Measurements from ENCODE around the gene PXDN. TPM values are rescaled to one million over a fixed set of nuclear protein-coding genes. Genes with fewer than 3 reads are reported as not detected.
"Not testable (repeated sequence)": the region's sequence is repeated elsewhere in the genome, so short reads cannot be mapped to it uniquely, and the experiment has no call there.

The PXDN gene
- total RNA-seq, 1 experiment from 2014 or later = 125 TPM

- Histone ChIP-seq H2AFZ (ENCODE audit: low read length) (no peak overlapping the region), H3K4me2 (ENCODE audit: low read length) (no peak overlapping the region), H3K4me1 (ENCODE audit: insufficient read depth, low read length) (no peaks in the 10 kb centered on the region), H3K4me3 (ENCODE audit: low read length) (no peak overlapping the region), H3K9me2 (replicated peaks; ENCODE audit: low read length) (no peaks in the 10 kb centered on the region), H3K27me3 (ENCODE audit: low read length) (peaks cover 9% of the 10 kb centered on the region; the same call in 1 of the 2 replicates), H3K27ac (ENCODE audit: low read length) (no peak overlapping the region), H3K79me2 (ENCODE audit: low read length) (no peaks in the 10 kb centered on the region), H3F3A (ENCODE audit: low read length, unreplicated experiment) (no peaks in the 10 kb centered on the region), H4K20me1 (ENCODE audit: low read length) (no peaks in the 10 kb centered on the region), H3K9ac (ENCODE audit: low read length) (no peak overlapping the region), H3K9me3 (ENCODE audit: low read length) (no peaks in the 10 kb centered on the region), H3K36me3 (ENCODE audit: low read depth, low read length) (no peaks in the 10 kb centered on the region)
- DNase-seq (no peak), ATAC-seq (no peak)
- intact Hi-C loops (cut with micrococcal nuclease) = no loop called here
- ChIA-PET CTCF (no interaction called here), POLR2A (ENCODE audit: unreplicated experiment) (no interaction called here)
- TF ChIP-seq EZH2 (IDR thresholded peaks at IDR 0.05; ENCODE audit: low read length, unreplicated experiment) (no peak), EZH2phosphoT487 (IDR thresholded peaks at IDR 0.05; ENCODE audit: borderline replicate concordance, low read length) (no peak)
- TF ChIP-seq, protein P1, sequence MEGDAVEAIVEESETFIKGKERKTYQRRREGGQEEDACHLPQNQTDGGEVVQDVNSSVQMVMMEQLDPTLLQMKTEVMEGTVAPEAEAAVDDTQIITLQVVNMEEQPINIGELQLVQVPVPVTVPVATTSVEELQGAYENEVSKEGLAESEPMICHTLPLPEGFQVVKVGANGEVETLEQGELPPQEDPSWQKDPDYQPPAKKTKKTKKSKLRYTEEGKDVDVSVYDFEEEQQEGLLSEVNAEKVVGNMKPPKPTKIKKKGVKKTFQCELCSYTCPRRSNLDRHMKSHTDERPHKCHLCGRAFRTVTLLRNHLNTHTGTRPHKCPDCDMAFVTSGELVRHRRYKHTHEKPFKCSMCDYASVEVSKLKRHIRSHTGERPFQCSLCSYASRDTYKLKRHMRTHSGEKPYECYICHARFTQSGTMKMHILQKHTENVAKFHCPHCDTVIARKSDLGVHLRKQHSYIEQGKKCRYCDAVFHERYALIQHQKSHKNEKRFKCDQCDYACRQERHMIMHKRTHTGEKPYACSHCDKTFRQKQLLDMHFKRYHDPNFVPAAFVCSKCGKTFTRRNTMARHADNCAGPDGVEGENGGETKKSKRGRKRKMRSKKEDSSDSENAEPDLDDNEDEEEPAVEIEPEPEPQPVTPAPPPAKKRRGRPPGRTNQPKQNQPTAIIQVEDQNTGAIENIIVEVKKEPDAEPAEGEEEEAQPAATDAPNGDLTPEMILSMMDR (conservative IDR thresholded peaks at IDR 0.05; ENCODE audit: low read depth, low read length) = no peak
- no TSS peak for BruUV-seq (replicated peaks)
Measured at GRCh38 chr2:1782514-1782913, 38.2 kb upstream of the PXDN start.

DNA sequence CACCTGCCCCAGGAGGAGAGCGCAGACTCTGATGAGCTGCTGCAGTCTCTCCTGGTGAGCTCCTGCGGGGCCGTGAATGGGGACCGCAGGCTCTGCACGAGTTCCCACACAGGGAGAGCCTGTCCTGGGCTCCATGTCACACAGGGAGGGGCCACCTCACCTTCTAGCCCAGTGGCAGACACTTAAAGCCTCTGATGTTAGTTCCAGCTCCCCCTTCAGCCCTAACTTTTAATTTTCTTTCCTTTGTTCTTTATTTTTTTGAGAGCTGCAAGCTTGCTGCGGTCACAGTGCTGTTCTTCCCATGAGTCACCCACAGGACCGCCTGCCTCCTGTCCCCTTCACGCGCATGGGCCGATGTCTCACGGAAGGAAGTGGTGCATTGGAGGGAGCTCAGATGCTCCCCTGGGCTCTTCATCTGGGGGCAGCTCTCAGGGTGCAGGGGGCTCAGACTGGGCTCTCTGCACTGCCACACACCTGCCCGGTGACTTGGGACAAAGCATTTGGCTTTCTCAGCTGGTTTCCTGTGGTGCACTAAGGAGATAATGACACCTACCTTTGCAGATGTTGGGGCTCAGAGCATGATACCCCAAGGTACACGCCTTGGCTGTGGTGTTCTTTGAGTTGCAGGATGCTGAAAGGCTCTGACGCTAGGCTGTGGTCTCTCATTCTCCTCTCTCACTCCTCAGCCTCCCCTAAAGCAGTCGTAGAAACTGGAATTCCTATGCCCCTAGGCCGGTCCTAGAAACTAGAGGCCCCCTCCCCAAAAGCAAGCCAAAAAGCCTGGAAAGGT lies 37.2 kb upstream of the PXDN start:
- ATAC-seq (no peak), DNase-seq (no peak)
- peaks cover 9% of the 10 kb centered on the region; the same call in 1 of the 2 replicates for H3K27me3 ChIP-seq (ENCODE audit: low read length)
- no peak overlapping the region for H2AFZ ChIP-seq (ENCODE audit: low read length)
- no peaks in the 10 kb centered on the region for H3K36me3 ChIP-seq (ENCODE audit: low read depth, low read length)
- no peak for TF ChIP-seq EZH2phosphoT487 (IDR thresholded peaks at IDR 0.05; ENCODE audit: borderline replicate concordance, low read length)
- TF ChIP-seq, protein P1 (conservative IDR thresholded peaks at IDR 0.05; ENCODE audit: low read depth, low read length) = no peak
- TF ChIP-seq EZH2 (IDR thresholded peaks at IDR 0.05; ENCODE audit: low read length, unreplicated experiment) = no peak
- POLR2A ChIA-PET (ENCODE audit: unreplicated experiment) = no interaction called here
- H3K4me1 ChIP-seq (ENCODE audit: insufficient read depth, low read length) = no peaks in the 10 kb centered on the region
- H3K9me2 ChIP-seq (replicated peaks; ENCODE audit: low read length) = no peaks in the 10 kb centered on the region
- CTCF ChIA-PET = no interaction called here
- BruUV-seq (replicated peaks) = no TSS peak
- H4K20me1 ChIP-seq (ENCODE audit: low read length) = no peaks in the 10 kb centered on the region
- H3K9ac ChIP-seq (ENCODE audit: low read length) = no peak overlapping the region
- H3K4me3 ChIP-seq (ENCODE audit: low read length) = no peak overlapping the region
- no peaks in the 10 kb centered on the region for H3K79me2 ChIP-seq (ENCODE audit: low read length)
- no peaks in the 10 kb centered on the region for H3F3A ChIP-seq (ENCODE audit: low read length, unreplicated experiment)
- H3K4me2 ChIP-seq (ENCODE audit: low read length) = no peak overlapping the region
- no peak overlapping the region for H3K27ac ChIP-seq (ENCODE audit: low read length)
- intact Hi-C loops (cut with micrococcal nuclease) = no loop called here
- H3K9me3 ChIP-seq (ENCODE audit: low read length) = no peaks in the 10 kb centered on the region

- intact Hi-C loops (cut with micrococcal nuclease) = no loop called here
- Histone ChIP-seq H3K4me2 (ENCODE audit: low read length) (no peak overlapping the region), H3K4me1 (ENCODE audit: insufficient read depth, low read length) (peaks cover 2% of the 10 kb centered on the region; the same call in 1 of the 2 replicates), H3K36me3 (ENCODE audit: low read depth, low read length) (no peaks in the 10 kb centered on the region), H3K4me3 (ENCODE audit: low read length) (no peak overlapping the region), H3K9me2 (replicated peaks; ENCODE audit: low read length) (no peaks in the 10 kb centered on the region), H3K27ac (ENCODE audit: low read length) (no peak overlapping the region), H3K9me3 (ENCODE audit: low read length) (no peaks in the 10 kb centered on the region), H2AFZ (ENCODE audit: low read length) (no peak overlapping the region), H3K9ac (ENCODE audit: low read length) (no peak overlapping the region), H3K79me2 (ENCODE audit: low read length) (no peaks in the 10 kb centered on the region), H3F3A (ENCODE audit: low read length, unreplicated experiment) (no peaks in the 10 kb centered on the region), H4K20me1 (ENCODE audit: low read length) (no peaks in the 10 kb centered on the region), H3K27me3 (ENCODE audit: low read length) (peaks cover 9% of the 10 kb centered on the region; the same call in 1 of the 2 replicates)
- POLR2A ChIA-PET (ENCODE audit: unreplicated experiment) = no interaction called here
- no TSS peak for BruUV-seq (replicated peaks)
- TF ChIP-seq EZH2 (IDR thresholded peaks at IDR 0.05; ENCODE audit: low read length, unreplicated experiment) = no peak
- TF ChIP-seq EZH2phosphoT487 (IDR thresholded peaks at IDR 0.05; ENCODE audit: borderline replicate concordance, low read length) = no peak
- TF ChIP-seq, protein P1 (conservative IDR thresholded peaks at IDR 0.05; ENCODE audit: low read depth, low read length) = no peak
- CTCF ChIA-PET = no interaction called here
- ATAC-seq = no peak
- no peak for DNase-seq
Measured at GRCh38 chr2:1780693-1781092, 36.4 kb upstream of the PXDN start.

- H3F3A ChIP-seq (ENCODE audit: low read length, unreplicated experiment); BruUV-seq (replicated peaks); H3K9me2 ChIP-seq (replicated peaks; ENCODE audit: low read length); H3K36me3 ChIP-seq (ENCODE audit: low read depth, low read length); CTCF ChIA-PET; intact Hi-C loops (cut with micrococcal nuclease); POLR2A ChIA-PET (ENCODE audit: unreplicated experiment); H3K4me2 ChIP-seq (ENCODE audit: low read length); H2AFZ ChIP-seq (ENCODE audit: low read length); DNase-seq; H3K9ac ChIP-seq (ENCODE audit: low read length); H4K20me1 ChIP-seq (ENCODE audit: low read length); H3K27ac ChIP-seq (ENCODE audit: low read length); H3K27me3 ChIP-seq (ENCODE audit: low read length); H3K4me3 ChIP-seq (ENCODE audit: low read length); ATAC-seq; H3K4me1 ChIP-seq (ENCODE audit: insufficient read depth, low read length); H3K9me3 ChIP-seq (ENCODE audit: low read length); H3K79me2 ChIP-seq (ENCODE audit: low read length): not testable (repeated sequence)
Measured at GRCh38 chr2:1780054-1780453, 35.7 kb upstream of the PXDN start.

Measured in PC-3 (cell line).